ENCODE results near the gene GRK3.

The GRK3 gene

DNA sequence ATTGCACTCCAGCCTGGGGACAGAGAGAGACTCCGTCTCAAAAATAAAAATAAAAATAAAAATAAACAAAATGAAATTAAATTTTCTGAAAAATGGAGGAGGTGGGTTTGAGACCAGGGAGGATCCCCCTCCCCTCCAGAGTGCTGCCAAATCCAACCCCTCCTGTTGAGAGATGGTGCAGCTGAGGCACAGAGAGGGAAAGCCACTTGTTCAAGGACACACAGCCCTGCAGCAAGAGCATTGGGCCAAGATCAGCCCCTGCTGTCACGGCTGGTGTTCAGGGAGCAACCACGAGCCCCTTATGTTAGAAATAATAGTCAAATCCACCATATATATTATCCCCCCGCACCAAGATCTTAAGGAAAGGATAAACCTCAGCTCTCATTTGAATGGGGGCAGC is 180.2 kb downstream of the GRK3 start:
- Histone ChIP-seq H3K27me3 (ENCODE audit: control insufficient read depth, low read length) (peaks cover 5% of the 10 kb centered on the region; the same call in 1 of the 2 replicates), H3K4me3 (ENCODE audit: low read length) (no peak overlapping the region), H3K27ac (ENCODE audit: low read depth, low read length) (no peak overlapping the region), H3K4me1 (ENCODE audit: control insufficient read depth, low read length) (no peaks in the 10 kb centered on the region), H3K36me3 (ENCODE audit: control insufficient read depth, low read length) (no peaks in the 10 kb centered on the region), H3K4me2 (ENCODE audit: low read length) (no peak overlapping the region), H3K9me3 (ENCODE audit: control insufficient read depth, insufficient read depth, low read length) (no peaks in the 10 kb centered on the region), H3K79me2 (ENCODE audit: control insufficient read depth, low read length) (no peaks in the 10 kb centered on the region), H3K9me2 (replicated peaks; ENCODE audit: control insufficient read depth, low read length) (no peaks in the 10 kb centered on the region), H3F3A (ENCODE audit: control insufficient read depth, insufficient read depth) (no peaks in the 10 kb centered on the region), H4K20me1 (ENCODE audit: control insufficient read depth, insufficient read depth, low read depth, low read length) (no peaks in the 10 kb centered on the region)
- no peak for TF ChIP-seq EZH2phosphoT487 (IDR thresholded peaks at IDR 0.05; ENCODE audit: borderline replicate concordance, low read length)

DNA sequence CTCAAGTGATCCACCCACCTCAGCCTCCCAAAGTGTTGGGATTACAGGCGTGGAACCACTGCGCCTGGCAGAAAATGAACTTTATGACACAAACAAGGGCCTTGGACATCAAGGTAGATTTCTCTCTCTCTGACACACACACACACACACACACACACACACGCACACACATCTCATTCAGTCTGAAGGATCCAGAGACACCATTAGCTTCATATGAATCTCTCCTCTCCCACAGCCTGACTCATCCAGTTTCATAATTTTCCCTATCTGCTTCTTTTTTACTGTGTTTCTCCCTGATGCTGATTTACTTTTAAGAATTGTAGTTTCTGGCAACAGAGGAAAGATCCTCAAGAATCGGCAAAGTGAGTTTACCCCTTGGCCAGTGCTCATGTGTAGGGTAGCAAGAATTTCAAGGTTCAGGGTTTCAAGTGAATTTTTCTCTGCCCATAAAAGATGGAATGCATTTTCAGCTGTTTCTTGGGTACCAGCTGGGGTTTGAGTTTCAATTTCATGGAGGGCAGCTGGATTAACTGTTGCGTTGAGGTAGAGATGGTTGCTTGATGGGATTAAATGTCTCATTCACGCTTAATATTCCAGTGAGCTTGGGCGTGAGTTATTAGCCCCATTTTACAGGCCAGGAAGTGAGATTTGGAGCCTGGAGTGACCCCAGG is 181.0 kb downstream of the GRK3 start:
- no peak for TF ChIP-seq EZH2phosphoT487 (IDR thresholded peaks at IDR 0.05; ENCODE audit: borderline replicate concordance, low read length)
- TF ChIP-seq, protein P1, sequence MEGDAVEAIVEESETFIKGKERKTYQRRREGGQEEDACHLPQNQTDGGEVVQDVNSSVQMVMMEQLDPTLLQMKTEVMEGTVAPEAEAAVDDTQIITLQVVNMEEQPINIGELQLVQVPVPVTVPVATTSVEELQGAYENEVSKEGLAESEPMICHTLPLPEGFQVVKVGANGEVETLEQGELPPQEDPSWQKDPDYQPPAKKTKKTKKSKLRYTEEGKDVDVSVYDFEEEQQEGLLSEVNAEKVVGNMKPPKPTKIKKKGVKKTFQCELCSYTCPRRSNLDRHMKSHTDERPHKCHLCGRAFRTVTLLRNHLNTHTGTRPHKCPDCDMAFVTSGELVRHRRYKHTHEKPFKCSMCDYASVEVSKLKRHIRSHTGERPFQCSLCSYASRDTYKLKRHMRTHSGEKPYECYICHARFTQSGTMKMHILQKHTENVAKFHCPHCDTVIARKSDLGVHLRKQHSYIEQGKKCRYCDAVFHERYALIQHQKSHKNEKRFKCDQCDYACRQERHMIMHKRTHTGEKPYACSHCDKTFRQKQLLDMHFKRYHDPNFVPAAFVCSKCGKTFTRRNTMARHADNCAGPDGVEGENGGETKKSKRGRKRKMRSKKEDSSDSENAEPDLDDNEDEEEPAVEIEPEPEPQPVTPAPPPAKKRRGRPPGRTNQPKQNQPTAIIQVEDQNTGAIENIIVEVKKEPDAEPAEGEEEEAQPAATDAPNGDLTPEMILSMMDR (IDR thresholded peaks at IDR 0.05; ENCODE audit: low read depth, low read length, poor library complexity, severe bottlenecking): no peak
- Histone ChIP-seq H4K20me1 (ENCODE audit: control insufficient read depth, insufficient read depth, low read depth, low read length) (no peaks in the 10 kb centered on the region), H3K27ac (ENCODE audit: low read depth, low read length) (no peak overlapping the region), H3K4me1 (ENCODE audit: control insufficient read depth, low read length) (no peaks in the 10 kb centered on the region), H3K27me3 (ENCODE audit: control insufficient read depth, low read length) (peaks cover 13% of the 10 kb centered on the region; the same call in 1 of the 2 replicates), H3K4me2 (ENCODE audit: low read length) (no peak overlapping the region), H3K79me2 (ENCODE audit: control insufficient read depth, low read length) (no peaks in the 10 kb centered on the region), H3K9me2 (replicated peaks; ENCODE audit: control insufficient read depth, low read length) (no peaks in the 10 kb centered on the region), H3K4me3 (ENCODE audit: low read length) (no peak overlapping the region), H3F3A (ENCODE audit: control insufficient read depth, insufficient read depth) (no peaks in the 10 kb centered on the region), H3K9me3 (ENCODE audit: control insufficient read depth, insufficient read depth, low read length) (no peaks in the 10 kb centered on the region), H3K36me3 (ENCODE audit: control insufficient read depth, low read length) (no peaks in the 10 kb centered on the region)

DNA sequence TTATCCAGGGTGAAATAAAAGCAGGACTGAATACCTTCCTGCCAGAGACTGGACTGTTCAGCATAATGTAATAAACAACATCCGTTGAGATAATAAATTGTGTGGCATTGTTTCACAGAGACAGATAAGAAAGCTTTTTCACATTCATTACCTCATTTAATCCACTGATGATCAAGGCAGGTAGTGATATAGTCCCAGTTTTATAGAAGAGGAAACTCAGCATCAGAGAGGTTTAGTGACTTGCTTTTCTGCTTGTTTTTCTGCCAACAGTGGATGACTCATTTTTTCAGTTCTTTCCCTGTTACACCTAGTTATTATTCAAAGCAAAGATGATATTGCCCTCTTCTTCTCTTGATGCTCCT is 181.5 kb downstream of the GRK3 start:
- H3K36me3 ChIP-seq (ENCODE audit: control insufficient read depth, low read length): no peaks in the 10 kb centered on the region
- H3F3A ChIP-seq (ENCODE audit: control insufficient read depth, insufficient read depth): no peaks in the 10 kb centered on the region
- no peak for TF ChIP-seq EZH2phosphoT487 (IDR thresholded peaks at IDR 0.05; ENCODE audit: borderline replicate concordance, low read length)
- TF ChIP-seq, protein P1 (IDR thresholded peaks at IDR 0.05; ENCODE audit: low read depth, low read length, poor library complexity, severe bottlenecking): no peak
- no peaks in the 10 kb centered on the region for H4K20me1 ChIP-seq (ENCODE audit: control insufficient read depth, insufficient read depth, low read depth, low read length)
- no peaks in the 10 kb centered on the region for H3K9me2 ChIP-seq (replicated peaks; ENCODE audit: control insufficient read depth, low read length)
- no peaks in the 10 kb centered on the region for H3K4me1 ChIP-seq (ENCODE audit: control insufficient read depth, low read length)
- H3K27ac ChIP-seq (ENCODE audit: low read depth, low read length): no peak overlapping the region
- H3K4me3 ChIP-seq (ENCODE audit: low read length): no peak overlapping the region
- peaks cover 18% of the 10 kb centered on the region; the same call in 1 of the 2 replicates for H3K27me3 ChIP-seq (ENCODE audit: control insufficient read depth, low read length)
- H3K79me2 ChIP-seq (ENCODE audit: control insufficient read depth, low read length): no peaks in the 10 kb centered on the region
- no peaks in the 10 kb centered on the region for H3K9me3 ChIP-seq (ENCODE audit: control insufficient read depth, insufficient read depth, low read length)
- no peak overlapping the region for H3K4me2 ChIP-seq (ENCODE audit: low read length)

GRCh38 chr22:25747245-25747944 is 182.9 kb downstream of the GRK3 start:
- H3K27ac ChIP-seq (ENCODE audit: low read depth, low read length): no peak overlapping the region
- H3K9me3 ChIP-seq (ENCODE audit: control insufficient read depth, insufficient read depth, low read length): no peaks in the 10 kb centered on the region
- no peak overlapping the region for H3K4me3 ChIP-seq (ENCODE audit: low read length)
- no peak overlapping the region for H3K4me2 ChIP-seq (ENCODE audit: low read length)
- no peaks in the 10 kb centered on the region for H3F3A ChIP-seq (ENCODE audit: control insufficient read depth, insufficient read depth)
- no peaks in the 10 kb centered on the region for H3K4me1 ChIP-seq (ENCODE audit: control insufficient read depth, low read length)
- H3K27me3 ChIP-seq (ENCODE audit: control insufficient read depth, low read length): peaks cover 19% of the 10 kb centered on the region; the same call in 1 of the 2 replicates
- no peak for TF ChIP-seq EZH2phosphoT487 (IDR thresholded peaks at IDR 0.05; ENCODE audit: borderline replicate concordance, low read length)
- TF ChIP-seq, protein P1 (IDR thresholded peaks at IDR 0.05; ENCODE audit: low read depth, low read length, poor library complexity, severe bottlenecking): no peak
- no peaks in the 10 kb centered on the region for H3K79me2 ChIP-seq (ENCODE audit: control insufficient read depth, low read length)
- no peaks in the 10 kb centered on the region for H4K20me1 ChIP-seq (ENCODE audit: control insufficient read depth, insufficient read depth, low read depth, low read length)
- H3K9me2 ChIP-seq (replicated peaks; ENCODE audit: control insufficient read depth, low read length): no peaks in the 10 kb centered on the region
- no peaks in the 10 kb centered on the region for H3K36me3 ChIP-seq (ENCODE audit: control insufficient read depth, low read length)

Measured in DOHH2 (cell line).